GM21515 (cell line): Measurements from ENCODE around the gene CD200.

Experiments
- ATAC-seq: cut with Tn5 transposase; IDR thresholded peaks from one replicate; pipeline ENCODE4 v1.9.1; 2021; ENCODE audit not compliant: unreplicated experiment

Gene CD200

GRCh38 chr3:112407214-112407887 is 74.4 kb downstream of the CD200 start:
- no peak for ATAC-seq

GRCh38 chr3:112407888-112408702 is 75.1 kb downstream of the CD200 start:
- no peak for ATAC-seq

GRCh38 chr3:112409041-112409440 is 76.1 kb downstream of the CD200 start:
- ATAC-seq, result no peak

- ATAC-seq, result no peak
Measured at GRCh38 chr3:112411425-112411824, 78.5 kb downstream of the CD200 start.
